ENCODE results near the gene FREM1. TPM values are rescaled to one million over a fixed set of nuclear protein-coding genes. Genes with fewer than 3 reads are reported as not detected.

Gene FREM1
- total RNA-seq, 2 donors from 2014 or later, result 2.0 to 2.6 TPM

DNA sequence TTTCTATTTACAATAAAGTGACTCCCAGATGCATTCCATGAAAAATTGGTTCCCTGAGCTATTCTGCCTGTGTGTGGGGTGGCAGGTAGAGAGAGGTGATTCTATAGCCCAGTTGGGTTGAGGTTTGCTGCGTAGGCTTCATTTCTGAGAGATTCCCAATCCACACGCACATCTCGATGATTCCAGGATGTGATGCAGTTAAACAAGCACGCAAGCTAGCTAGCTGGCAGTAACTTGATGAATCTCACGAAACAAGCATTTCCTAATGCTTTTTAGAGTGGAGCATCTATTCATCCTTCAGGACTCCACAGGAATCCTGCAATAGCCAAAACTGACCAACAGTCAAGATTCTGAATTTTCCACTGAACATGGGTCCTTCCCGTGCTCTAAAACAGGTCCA, 143.9 kb downstream of the FREM1 start:
- no peak for DNase-seq (ENCODE audit: low spot score)

GRCh38 chr9:14761584-14761983, 148.6 kb downstream of the FREM1 start:
- Histone ChIP-seq H3K27ac (no peak overlapping the region), H3K4me1 (replicated peaks) (no peaks in the 10 kb centered on the region), H3K9me3 (no peaks in the 10 kb centered on the region), H3K4me3 (no peak overlapping the region), H3K36me3 (no peaks in the 10 kb centered on the region), H3K27me3 (replicated peaks; ENCODE audit: insufficient read depth) (no peaks in the 10 kb centered on the region)
- WGBS, result 90% methylated on average over 2 of the region's 2 CpGs
- TF ChIP-seq POLR2AphosphoS5 (IDR thresholded peaks at IDR 0.05) (no peak), POLR2A (IDR thresholded peaks at IDR 0.05) (no peak)
- TF ChIP-seq, protein P1, sequence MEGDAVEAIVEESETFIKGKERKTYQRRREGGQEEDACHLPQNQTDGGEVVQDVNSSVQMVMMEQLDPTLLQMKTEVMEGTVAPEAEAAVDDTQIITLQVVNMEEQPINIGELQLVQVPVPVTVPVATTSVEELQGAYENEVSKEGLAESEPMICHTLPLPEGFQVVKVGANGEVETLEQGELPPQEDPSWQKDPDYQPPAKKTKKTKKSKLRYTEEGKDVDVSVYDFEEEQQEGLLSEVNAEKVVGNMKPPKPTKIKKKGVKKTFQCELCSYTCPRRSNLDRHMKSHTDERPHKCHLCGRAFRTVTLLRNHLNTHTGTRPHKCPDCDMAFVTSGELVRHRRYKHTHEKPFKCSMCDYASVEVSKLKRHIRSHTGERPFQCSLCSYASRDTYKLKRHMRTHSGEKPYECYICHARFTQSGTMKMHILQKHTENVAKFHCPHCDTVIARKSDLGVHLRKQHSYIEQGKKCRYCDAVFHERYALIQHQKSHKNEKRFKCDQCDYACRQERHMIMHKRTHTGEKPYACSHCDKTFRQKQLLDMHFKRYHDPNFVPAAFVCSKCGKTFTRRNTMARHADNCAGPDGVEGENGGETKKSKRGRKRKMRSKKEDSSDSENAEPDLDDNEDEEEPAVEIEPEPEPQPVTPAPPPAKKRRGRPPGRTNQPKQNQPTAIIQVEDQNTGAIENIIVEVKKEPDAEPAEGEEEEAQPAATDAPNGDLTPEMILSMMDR (IDR thresholded peaks at IDR 0.05), result no peak
- DNase-seq (ENCODE audit: low spot score), result no peak
- intact Hi-C loops (cut with DNase I), result no loop called here

More for the DNA sequence above, 143.9 kb downstream of the FREM1 start:
- TF ChIP-seq, protein P1 (IDR thresholded peaks at IDR 0.05), result no peak
- no peak for TF ChIP-seq POLR2AphosphoS5 (IDR thresholded peaks at IDR 0.05)
- no peak for TF ChIP-seq POLR2A (IDR thresholded peaks at IDR 0.05)
- Histone ChIP-seq H3K4me1 (replicated peaks) (no peaks in the 10 kb centered on the region), H3K4me3 (no peak overlapping the region), H3K36me3 (no peaks in the 10 kb centered on the region), H3K27ac (no peak overlapping the region), H3K9me3 (no peaks in the 10 kb centered on the region), H3K27me3 (replicated peaks; ENCODE audit: insufficient read depth) (no peaks in the 10 kb centered on the region)
- intact Hi-C loops (cut with DNase I), result no loop called here
- 96% methylated on average over 6 of the region's 6 CpGs for WGBS

GRCh38 chr9:14760060-14760459, 150.2 kb downstream of the FREM1 start:
- WGBS, result 0% methylated on average over 1 of the region's 1 CpG
- TF ChIP-seq, protein P1 (IDR thresholded peaks at IDR 0.05), result no peak
- no peak for TF ChIP-seq POLR2A (IDR thresholded peaks at IDR 0.05)
- no peak for TF ChIP-seq POLR2AphosphoS5 (IDR thresholded peaks at IDR 0.05)
- H3K4me1 ChIP-seq (replicated peaks), result no peaks in the 10 kb centered on the region
- H3K9me3 ChIP-seq, result no peaks in the 10 kb centered on the region
- H3K27ac ChIP-seq, result no peak overlapping the region
- intact Hi-C loops (cut with DNase I), result no loop called here
- H3K4me3 ChIP-seq, result no peak overlapping the region
- no peaks in the 10 kb centered on the region for H3K27me3 ChIP-seq (replicated peaks; ENCODE audit: insufficient read depth)
- no peaks in the 10 kb centered on the region for H3K36me3 ChIP-seq
- DNase-seq (ENCODE audit: low spot score), result no peak

DNA sequence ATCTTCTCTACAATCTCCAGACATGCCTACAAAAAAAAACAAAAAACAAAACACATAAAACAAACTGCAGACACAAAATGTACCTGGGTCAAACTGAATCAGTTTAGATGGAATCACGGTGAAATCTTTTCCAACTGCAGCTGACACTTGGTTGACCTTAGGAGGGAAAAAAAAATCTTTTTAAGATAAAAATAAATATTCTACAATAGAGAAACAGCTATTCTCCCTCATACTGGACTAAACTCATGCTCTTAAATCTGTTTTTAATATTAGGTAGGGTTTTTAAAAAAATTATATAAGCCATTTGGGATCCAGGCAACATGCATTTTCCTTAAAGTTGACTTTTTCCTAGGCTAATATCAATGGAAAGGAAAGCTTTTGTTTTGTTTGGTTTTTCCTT, 153.9 kb downstream of the FREM1 start:
- no peaks in the 10 kb centered on the region for H3K9me3 ChIP-seq
- no peaks in the 10 kb centered on the region for H3K36me3 ChIP-seq
- no peaks in the 10 kb centered on the region for H3K4me1 ChIP-seq (replicated peaks)
- H3K4me3 ChIP-seq, result no peak overlapping the region
- no peak for TF ChIP-seq POLR2AphosphoS5 (IDR thresholded peaks at IDR 0.05)
- TF ChIP-seq POLR2A (IDR thresholded peaks at IDR 0.05), result no peak
- TF ChIP-seq, protein P1 (IDR thresholded peaks at IDR 0.05), result no peak
- WGBS, result 24% methylated on average over 1 of the region's 1 CpG
- no peak for DNase-seq (ENCODE audit: low spot score)
- no peaks in the 10 kb centered on the region for H3K27me3 ChIP-seq (replicated peaks; ENCODE audit: insufficient read depth)
- intact Hi-C loops (cut with DNase I), result no loop called here
- no peak overlapping the region for H3K27ac ChIP-seq

- intact Hi-C loops (cut with DNase I), result no loop called here
- no peaks in the 10 kb centered on the region for H3K4me1 ChIP-seq (replicated peaks)
- no peak for DNase-seq (ENCODE audit: low spot score)
- H3K9me3 ChIP-seq, result no peaks in the 10 kb centered on the region
- no peak for TF ChIP-seq POLR2A (IDR thresholded peaks at IDR 0.05)
- no peak for TF ChIP-seq POLR2AphosphoS5 (IDR thresholded peaks at IDR 0.05)
- TF ChIP-seq, protein P1 (IDR thresholded peaks at IDR 0.05), result no peak
- H3K36me3 ChIP-seq, result no peaks in the 10 kb centered on the region
- WGBS, result 97% methylated on average over 1 of the region's 1 CpG
- H3K27me3 ChIP-seq (replicated peaks; ENCODE audit: insufficient read depth), result no peaks in the 10 kb centered on the region
- H3K27ac ChIP-seq, result no peak overlapping the region
- H3K4me3 ChIP-seq, result no peak overlapping the region
Observed at GRCh38 chr9:14752871-14753270, 157.4 kb downstream of the FREM1 start.
